ENCODE results near the gene PRKAR1A. TPM values are rescaled to one million over a fixed set of nuclear protein-coding genes. Genes with fewer than 3 reads are reported as not detected.

The PRKAR1A gene
- total and polyA plus RNA-seq, 2 of the 8 experiments (the other 6 are each of a cell fraction or from before 2014, with no cell fraction given), result 39.3 to 149 TPM

DNA sequence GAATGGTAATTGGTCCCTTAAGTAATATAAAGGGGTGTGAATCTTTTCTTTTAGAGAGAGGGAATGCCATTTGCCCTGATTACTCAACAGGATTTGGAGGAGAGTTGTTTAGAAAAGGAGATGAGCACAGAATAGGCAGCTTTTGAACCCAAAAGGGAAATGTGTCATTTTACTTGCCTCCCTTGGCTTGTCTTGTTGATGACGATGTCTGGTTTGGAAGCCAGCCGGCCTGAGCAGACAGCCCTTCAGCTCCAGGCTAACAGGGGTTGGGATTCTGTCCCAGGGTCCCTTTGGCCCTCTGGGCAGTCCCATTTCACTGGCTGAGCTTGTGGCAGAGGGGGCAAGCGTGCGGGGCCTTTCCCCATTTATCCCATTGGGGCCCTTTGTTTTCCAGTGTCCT, 22.3 kb upstream of the PRKAR1A start (continued):
- TF ChIP-seq SIX5 (IDR thresholded peaks at IDR 0.05; ENCODE audit: low read depth, low read length), result no peak
- TF ChIP-seq, protein P1, sequence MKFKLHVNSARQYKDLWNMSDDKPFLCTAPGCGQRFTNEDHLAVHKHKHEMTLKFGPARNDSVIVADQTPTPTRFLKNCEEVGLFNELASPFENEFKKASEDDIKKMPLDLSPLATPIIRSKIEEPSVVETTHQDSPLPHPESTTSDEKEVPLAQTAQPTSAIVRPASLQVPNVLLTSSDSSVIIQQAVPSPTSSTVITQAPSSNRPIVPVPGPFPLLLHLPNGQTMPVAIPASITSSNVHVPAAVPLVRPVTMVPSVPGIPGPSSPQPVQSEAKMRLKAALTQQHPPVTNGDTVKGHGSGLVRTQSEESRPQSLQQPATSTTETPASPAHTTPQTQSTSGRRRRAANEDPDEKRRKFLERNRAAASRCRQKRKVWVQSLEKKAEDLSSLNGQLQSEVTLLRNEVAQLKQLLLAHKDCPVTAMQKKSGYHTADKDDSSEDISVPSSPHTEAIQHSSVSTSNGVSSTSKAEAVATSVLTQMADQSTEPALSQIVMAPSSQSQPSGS (IDR thresholded peaks at IDR 0.05; ENCODE audit: low read length), result no peak
